Activated CD4-positive, CD25-positive, alpha-beta regulatory T cell treated with anti-CD3 and anti-CD28 coated beads, Interleukin-2, amount 50 U/mL, for 72 hours (primary cell): ENCODE data around the gene PRIMPOL.
"Not testable (repeated sequence)": the region's sequence is repeated elsewhere in the genome, so short reads cannot be mapped to it uniquely, and the experiment has no call there.

Experiments
- DNase-seq: peaks from one replicate; pipeline ENCODE4 v3.0.0; 2021

Gene PRIMPOL

DNA sequence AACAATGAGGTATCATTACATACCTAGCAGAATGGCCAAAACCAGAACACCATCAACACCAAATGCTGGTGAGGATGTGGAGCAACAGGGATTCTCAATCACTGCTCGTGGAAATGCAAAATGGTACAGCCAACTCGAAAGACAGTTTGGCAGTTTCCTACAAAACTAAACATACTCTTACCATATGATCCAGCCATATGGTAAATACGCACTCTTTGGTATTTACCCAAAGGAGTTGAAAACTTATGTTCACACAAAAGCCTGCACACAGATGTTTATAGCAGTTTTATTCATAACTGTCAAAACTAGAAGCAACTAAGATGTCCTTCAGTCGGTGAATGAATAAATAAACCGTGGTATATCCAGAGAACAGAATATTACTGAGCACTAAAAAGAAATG lies 8.1 kb upstream of the PRIMPOL start:
- DNase-seq = no peak

GRCh38 chr4:184643731-184644130 lies 5.8 kb upstream of the PRIMPOL start:
- no peak for DNase-seq

DNA sequence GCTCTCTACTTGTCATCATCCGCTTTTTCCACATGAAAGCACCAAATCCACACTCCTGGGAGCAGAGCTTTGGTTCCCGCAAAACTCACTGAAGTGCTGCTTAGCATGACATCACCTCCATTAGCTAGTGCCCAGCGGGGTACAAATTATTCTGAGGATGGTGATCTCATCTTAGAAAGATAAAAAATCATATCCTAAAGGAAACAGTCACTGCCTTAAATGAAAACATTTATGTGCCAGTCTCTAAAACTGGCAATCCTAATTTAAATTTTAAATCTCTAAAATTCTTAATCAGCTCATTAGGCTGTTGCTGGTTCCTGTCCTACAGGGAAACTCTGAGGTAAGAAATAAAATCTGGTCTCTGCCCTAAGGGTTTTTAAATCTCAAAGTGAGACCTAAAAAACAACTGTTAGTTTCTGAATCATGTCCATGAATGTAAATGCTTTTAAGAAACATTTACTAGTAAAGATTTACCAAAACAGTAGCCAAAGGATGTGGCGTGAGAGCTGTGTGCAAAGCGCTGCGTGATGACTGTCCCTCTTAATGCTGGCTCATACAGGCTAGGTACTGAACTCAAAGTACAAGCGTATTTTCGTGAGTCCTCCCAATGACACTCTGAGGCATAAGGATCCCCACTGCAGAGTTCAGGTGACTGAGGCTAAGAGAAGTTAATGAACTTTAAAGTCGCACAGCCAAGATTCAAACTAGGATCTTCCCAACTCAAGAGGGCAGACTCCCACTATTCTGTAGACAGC lies 4.8 kb upstream of the PRIMPOL start:
- DNase-seq = no peak

- DNase-seq = no peak
Measured at GRCh38 chr4:184645904-184646610, 3.5 kb upstream of the PRIMPOL start.

GRCh38 chr4:184647266-184648053 lies 2.1 kb upstream of the PRIMPOL start:
- no peak for DNase-seq

- DNase-seq = no peak
Measured at GRCh38 chr4:184648054-184648312, 1.6 kb upstream of the PRIMPOL start.

DNA sequence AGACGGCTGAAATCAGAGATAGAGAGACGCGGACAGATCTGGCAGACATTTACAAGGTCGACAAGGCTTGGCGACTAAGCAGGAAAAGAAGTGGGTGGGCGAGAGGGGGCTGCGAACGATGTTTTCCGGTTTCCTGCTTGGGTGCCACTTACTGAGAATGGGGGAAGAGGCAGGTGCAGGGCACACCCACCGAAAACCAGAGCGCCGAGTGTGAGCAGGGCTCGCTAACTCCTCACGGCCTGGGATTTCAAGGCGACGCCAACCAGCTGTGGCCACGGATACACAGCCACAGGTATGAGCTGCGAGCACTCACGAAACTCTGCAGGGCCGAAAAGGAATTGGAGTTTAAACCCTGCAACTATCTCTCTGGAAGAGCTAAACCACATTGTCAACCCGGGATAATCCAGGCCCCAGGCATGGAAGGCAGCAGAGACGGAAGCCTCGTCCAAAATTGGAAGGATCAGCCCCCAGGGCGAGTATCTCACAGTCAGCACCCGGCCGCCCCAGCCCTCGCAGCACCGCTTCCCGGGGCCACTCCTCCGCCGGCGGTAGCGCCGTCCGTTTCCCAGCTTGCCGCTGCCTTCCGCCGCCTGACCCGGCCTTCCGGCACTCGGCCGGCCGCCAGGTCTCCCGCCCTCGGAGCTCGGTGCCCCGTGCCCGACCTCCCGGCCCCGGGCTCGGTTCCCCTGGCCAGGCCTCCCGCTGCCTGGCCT lies 1.1 kb upstream of the PRIMPOL start:
- peak; percentile 63 for DNase-seq

- DNase-seq = no peak
Measured at GRCh38 chr4:184649971-184650855, 675 bp downstream of the PRIMPOL start.

GRCh38 chr4:184651899-184652298 lies 2.4 kb downstream of the PRIMPOL start:
- no peak for DNase-seq

- DNase-seq = not testable (repeated sequence)
Measured at GRCh38 chr4:184652681-184653080, 3.1 kb downstream of the PRIMPOL start.

DNA sequence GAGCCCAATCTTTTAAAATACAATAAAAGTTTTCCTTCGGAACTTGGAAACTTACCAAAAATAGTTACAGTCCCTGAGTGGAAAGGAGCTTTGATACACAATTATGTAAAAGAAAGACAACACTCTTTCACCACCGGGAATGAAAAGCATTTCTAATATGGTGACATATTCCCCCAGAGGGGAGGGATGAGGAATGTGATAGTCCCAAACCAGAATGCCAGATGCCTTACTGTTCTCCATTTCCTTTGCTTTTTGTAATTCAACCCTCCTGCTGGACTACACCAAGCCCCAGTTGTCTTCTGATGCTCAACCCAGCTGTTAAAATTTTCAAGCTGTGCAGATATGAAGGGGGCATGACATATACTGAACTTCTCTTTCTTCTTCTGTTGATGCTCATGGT lies 4.1 kb downstream of the PRIMPOL start:
- DNase-seq = no peak

GRCh38 chr4:184655889-184656869 lies 6.6 kb downstream of the PRIMPOL start:
- DNase-seq = no peak

- no peak for DNase-seq
Measured at GRCh38 chr4:184657144-184657543, 7.6 kb downstream of the PRIMPOL start.

DNA sequence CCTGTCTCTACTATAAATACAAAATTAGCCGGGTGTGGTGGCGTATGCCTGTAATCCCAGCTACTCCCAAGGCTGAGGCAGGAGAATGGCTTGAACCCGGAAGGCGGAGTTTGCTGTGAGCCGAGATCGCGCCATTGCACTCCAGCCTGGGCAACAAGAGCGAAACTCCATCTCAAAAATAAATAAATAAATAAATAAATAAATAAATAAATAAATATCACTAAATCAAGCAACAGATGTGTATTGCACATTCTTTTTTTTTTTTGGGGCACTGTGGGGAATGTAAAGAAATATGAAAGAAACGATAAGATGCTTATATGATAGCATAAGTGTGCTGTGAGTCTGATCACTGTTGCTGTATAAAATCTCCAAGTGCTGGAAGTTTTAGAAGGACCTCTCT lies 8.3 kb downstream of the PRIMPOL start:
- DNase-seq = not testable (repeated sequence)

GRCh38 chr4:184660978-184661377 lies 11.4 kb downstream of the PRIMPOL start:
- DNase-seq = no peak

- DNase-seq = no peak
Measured at GRCh38 chr4:184662236-184662635, 12.7 kb downstream of the PRIMPOL start.

DNA sequence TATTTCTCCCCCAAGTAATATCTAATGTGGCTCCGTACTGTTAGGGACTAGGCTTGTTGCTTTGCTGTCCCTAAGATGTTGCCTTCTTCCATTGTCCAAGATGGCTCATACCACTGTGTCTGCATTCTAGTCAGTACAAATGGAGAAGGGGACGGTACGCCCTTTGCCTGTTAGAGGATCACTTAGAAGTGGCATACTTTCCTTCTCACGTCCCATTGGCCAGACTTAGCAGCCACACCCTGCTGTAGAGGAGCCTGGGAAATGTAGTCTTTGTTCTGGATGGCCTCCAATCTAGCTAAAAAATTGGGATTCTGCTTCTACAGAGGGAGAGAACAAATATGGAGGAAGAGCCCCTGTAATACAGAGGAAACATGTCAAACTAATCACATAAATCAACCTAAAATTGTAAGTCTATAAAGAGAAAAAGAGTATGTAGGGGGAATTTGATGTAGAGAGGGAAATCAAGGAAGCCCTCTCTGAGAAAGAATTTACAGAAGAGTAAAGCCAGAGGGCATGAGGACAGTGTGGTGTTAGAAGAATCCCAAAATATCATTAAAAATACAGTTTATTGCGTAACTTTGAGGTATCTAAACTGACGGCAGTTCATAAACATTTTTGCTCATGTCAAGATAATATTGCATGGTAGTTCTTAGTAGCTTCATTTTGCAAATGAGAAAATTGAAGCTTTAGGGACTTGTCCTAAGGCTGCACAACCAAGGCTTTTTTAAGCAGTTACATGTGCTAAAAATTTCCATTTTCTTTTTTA lies 15.1 kb downstream of the PRIMPOL start:
- no peak for DNase-seq

GRCh38 chr4:184666670-184667069 lies 17.1 kb downstream of the PRIMPOL start:
- no peak for DNase-seq

DNA sequence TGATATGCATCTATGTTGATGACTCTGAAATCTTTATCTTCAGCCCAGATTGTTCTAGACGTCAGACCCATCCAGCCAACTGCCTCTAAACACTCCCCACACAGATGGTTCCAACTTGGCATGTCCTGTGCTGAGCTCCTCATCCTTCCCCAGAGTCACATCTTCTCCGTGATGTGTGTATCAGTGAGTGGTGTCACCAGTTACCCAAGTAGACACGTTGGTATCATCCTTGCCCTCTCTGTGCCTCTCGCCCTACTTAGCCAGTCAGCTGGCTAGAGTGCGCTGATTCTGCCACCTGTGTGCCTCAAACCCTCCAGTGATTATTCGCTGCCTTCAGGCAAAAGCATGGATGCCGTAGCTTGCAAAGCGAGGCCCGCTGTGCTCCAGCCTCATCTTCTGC lies 18.6 kb downstream of the PRIMPOL start:
- DNase-seq = no peak

DNA sequence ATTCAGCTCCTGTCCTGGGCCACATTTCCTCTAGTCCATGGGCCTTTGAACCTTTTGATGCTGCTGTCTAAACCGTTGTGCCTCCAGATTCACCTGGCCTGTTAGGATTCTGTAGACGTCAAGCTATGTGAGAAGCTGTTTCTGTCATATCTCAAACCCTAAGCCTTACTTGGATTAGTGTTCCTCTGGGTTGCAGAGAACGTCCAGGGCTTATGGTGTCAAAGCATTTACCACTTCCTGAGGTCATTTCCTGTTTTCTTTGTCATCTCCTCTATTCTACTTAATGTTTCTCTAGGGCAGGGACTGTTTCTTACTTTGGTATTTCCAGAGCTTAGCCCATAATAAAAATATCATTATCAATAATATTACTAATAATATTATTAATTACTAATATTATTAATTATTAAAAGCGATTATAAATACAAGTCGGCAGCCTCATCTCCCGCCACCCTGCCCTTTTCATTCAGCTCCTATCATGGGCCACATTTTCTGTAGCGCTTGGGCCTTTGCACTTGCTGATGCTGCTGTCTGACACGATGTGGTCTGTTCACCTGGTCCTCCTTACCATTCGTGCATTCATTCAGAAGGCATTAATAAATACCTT lies 19.1 kb downstream of the PRIMPOL start:
- DNase-seq = no peak
